ENCODE results near the gene PGAP2. TPM values are rescaled to one million over a fixed set of nuclear protein-coding genes. Genes with fewer than 3 reads are reported as not detected.
A peak's percentile ranks its signal among the peaks of the same experiment; 100 is the strongest.

Gene PGAP2
- polyA plus RNA-seq, 2 of the 4 experiments (the other 2 are of a cell fraction) = 32.4 to 35.2 TPM

GRCh38 chr11:3837793-3838192, 29.4 kb downstream of the PGAP2 start:
- Histone ChIP-seq H3K4me2 (0 out of 3 replicates have a peak overlapping the region, but pooled peaks have one; percentile 84), H3K9me3 (no peaks in the 10 kb centered on the region), H3K4me1 (peaks cover 45% of the 10 kb centered on the region), H3K4me3 (no peak overlapping the region), H3K27ac (no peak overlapping the region)
- ATAC-seq = no peak
- no peak for DNase-seq (ENCODE audit: low read depth in 1 of 2, low spot score in 1 of 2)
- WGBS (ENCODE audit: missing lambda C conversion rate) = 94% methylated on average over 1 of the region's 1 CpG
- CTCF ChIA-PET = interaction anchor here (0.8 to 27.8 kb wide), 4 partner anchors 9 to 232 kb away, joined by 3 to 919 read pairs (median 12); partner anchors contain the start of genes PGAP2 and STIM1
- FAIRE-seq = no peak
- POLR2A ChIA-PET = no interaction called here
- TF ChIP-seq JUNB (IDR thresholded peaks at IDR 0.05) (no peak), MAFK (IDR thresholded peaks at IDR 0.05; ENCODE audit: partially characterized antibody) (no peak), NFE2L2 (conservative IDR thresholded peaks at IDR 0.05; ENCODE audit: low read length) (no peak)

DNA sequence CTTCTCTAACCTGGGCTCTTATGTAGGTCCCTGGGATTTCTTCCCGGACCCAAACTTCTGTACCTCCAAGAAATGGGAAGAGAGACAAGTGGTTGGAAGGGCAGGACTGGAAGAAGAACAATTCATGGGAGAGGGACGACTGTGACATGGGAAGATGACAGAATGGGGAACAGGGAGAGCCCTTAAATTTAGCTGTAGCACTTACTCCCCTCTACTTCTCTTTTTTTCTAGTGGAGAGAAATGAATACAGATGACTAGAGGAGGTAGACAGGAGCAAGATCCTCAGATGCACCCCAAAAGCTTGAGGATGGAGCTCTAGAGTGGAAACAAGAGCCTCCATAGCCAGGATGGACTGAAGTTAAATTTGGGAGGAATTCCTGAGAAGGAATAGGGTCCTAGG, 30.1 kb downstream of the PGAP2 start:
- peak overlapping the region; percentile 84; the same call in 1 of the 3 replicates for H3K4me2 ChIP-seq
- ATAC-seq = no peak
- H3K27ac ChIP-seq = no peak overlapping the region

DNA sequence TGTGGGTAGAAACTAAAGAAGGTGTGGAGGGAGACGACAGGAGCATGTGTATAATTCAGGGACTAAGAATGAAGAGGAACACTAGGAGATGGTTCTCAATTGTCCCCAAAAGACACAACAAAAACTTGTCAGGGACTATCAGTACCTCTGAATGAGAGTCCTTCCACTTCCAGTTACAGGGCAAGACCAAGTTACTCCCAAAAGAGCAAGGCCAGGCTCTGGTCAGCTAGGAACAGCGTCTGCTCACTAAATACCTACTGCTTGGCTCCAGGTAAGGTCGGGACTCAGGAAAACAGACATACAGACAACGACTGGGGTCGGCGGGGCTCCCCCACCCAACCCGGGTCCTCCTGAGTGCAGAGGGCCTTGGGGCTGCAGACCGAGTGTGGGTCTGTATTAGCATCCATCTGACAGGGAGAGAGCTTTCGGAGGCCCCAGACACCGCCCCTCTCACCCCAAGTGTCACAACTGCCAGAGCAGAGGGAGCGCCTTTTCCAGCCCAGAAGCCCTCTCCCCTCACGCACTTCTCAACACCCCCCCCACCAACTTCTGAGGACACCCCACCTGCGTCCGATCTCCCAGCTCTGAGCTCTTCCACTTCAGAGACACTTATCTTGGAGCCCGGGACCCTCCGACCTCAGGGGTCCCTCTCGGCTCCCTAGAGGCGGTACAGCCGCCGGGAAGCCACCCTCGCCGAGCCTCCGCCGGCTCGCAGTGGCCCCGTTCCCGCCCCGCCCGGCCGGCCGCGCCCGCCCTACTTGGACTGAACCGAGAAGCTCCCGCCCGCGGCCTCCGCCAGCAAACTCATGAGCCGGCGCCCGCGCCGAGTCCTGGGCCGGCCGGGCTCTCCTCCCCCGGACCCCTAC, 31.9 kb downstream of the PGAP2 start:
- 9% methylated on average over 12 of the region's 46 CpGs for WGBS (ENCODE audit: missing lambda C conversion rate)
- ChIA-PET POLR2A (interaction anchor here (0.9 to 2.2 kb wide), 8 partner anchors 9 to 232 kb away, joined by 4 to 44 read pairs (median 7); partner anchors contain the start of genes PGAP2 and STIM1), CTCF (interaction anchor here (0.9 to 27.8 kb wide), 7 partner anchors 8 to 229 kb away, joined by 3 to 919 read pairs (median 18); partner anchors contain the start of genes PGAP2 and STIM1)
- no peaks in the 10 kb centered on the region for H3K9me3 ChIP-seq
- peak overlapping the region; percentile 95 to 98 for H3K27ac ChIP-seq
- no peak for DNase-seq (ENCODE audit: low read depth in 1 of 2, low spot score in 1 of 2)
- FAIRE-seq = no peak
- H3K4me1 ChIP-seq = peaks cover 39% of the 10 kb centered on the region
- H3K4me3 ChIP-seq = peak overlapping the region; percentile 84
- peak overlapping the region; percentile 84 for H3K4me2 ChIP-seq
- ATAC-seq = peak; percentile 48 to 49
- TF ChIP-seq GATA3 (IDR thresholded peaks at IDR 0.05; ENCODE audit: borderline replicate concordance) = no peak
- TF ChIP-seq, protein P1, sequence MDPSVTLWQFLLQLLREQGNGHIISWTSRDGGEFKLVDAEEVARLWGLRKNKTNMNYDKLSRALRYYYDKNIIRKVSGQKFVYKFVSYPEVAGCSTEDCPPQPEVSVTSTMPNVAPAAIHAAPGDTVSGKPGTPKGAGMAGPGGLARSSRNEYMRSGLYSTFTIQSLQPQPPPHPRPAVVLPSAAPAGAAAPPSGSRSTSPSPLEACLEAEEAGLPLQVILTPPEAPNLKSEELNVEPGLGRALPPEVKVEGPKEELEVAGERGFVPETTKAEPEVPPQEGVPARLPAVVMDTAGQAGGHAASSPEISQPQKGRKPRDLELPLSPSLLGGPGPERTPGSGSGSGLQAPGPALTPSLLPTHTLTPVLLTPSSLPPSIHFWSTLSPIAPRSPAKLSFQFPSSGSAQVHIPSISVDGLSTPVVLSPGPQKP (IDR thresholded peaks at IDR 0.05; ENCODE audit: low read depth, low read length) = no peak
- no peak for TF ChIP-seq FOXS1 (CRISPR knock-in tag; IDR thresholded peaks at IDR 0.05)
- no peak for TF ChIP-seq NR3C1 (IDR thresholded peaks at IDR 0.05)
- TF ChIP-seq BHLHE40 (IDR thresholded peaks at IDR 0.05; ENCODE audit: low read depth, low read length) = no peak
- no peak for TF ChIP-seq SMC3 (IDR thresholded peaks at IDR 0.05)
- TF ChIP-seq HEYL (CRISPR knock-in tag; IDR thresholded peaks at IDR 0.05) = no peak
- no peak for TF ChIP-seq RAD21 (conservative IDR thresholded peaks at IDR 0.05 in 1 of 2, IDR thresholded peaks at IDR 0.05 in 1 of 2)
- no peak for TF ChIP-seq RARB (CRISPR knock-in tag; IDR thresholded peaks at IDR 0.05)
- no peak for TF ChIP-seq FOSB (CRISPR knock-in tag; IDR thresholded peaks at IDR 0.05)
- TF ChIP-seq EP300 (IDR thresholded peaks at IDR 0.05) = no peak
- TF ChIP-seq, protein P2, sequence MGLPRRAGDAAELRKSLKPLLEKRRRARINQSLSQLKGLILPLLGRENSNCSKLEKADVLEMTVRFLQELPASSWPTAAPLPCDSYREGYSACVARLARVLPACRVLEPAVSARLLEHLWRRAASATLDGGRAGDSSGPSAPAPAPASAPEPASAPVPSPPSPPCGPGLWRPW (IDR thresholded peaks at IDR 0.05) = no peak

More for the DNA sequence above, 30.1 kb downstream of the PGAP2 start:
- TF ChIP-seq PHF8 (IDR thresholded peaks at IDR 0.05; ENCODE audit: borderline replicate concordance, low read depth) = no peak
- no peak for TF ChIP-seq HOXB13 (CRISPR knock-in tag; IDR thresholded peaks at IDR 0.05; ENCODE audit: low read depth)
- TF ChIP-seq RNF2 (IDR thresholded peaks at IDR 0.05; ENCODE audit: borderline replicate concordance, low read depth) = no peak
- TF ChIP-seq RAD21 (conservative IDR thresholded peaks at IDR 0.05 in 1 of 2, IDR thresholded peaks at IDR 0.05 in 1 of 2) = no peak
- TF ChIP-seq MAZ (IDR thresholded peaks at IDR 0.05; ENCODE audit: borderline replicate concordance, low read depth, low read length) = no peak
- no peak for TF ChIP-seq SREBF2 (IDR thresholded peaks at IDR 0.05)
- no peak for TF ChIP-seq CHD4 (IDR thresholded peaks at IDR 0.05; ENCODE audit: borderline replicate concordance)
- TF ChIP-seq USF2 (IDR thresholded peaks at IDR 0.05) = no peak
- TF ChIP-seq FOSB (CRISPR knock-in tag; IDR thresholded peaks at IDR 0.05) = no peak
- TF ChIP-seq GATA3 (IDR thresholded peaks at IDR 0.05; ENCODE audit: borderline replicate concordance) = no peak
- TF ChIP-seq BCL3 (IDR thresholded peaks at IDR 0.05) = no peak
- TF ChIP-seq ATOH8 (CRISPR knock-in tag; IDR thresholded peaks at IDR 0.05; ENCODE audit: low read depth) = no peak
- no peak for TF ChIP-seq KDM1A (IDR thresholded peaks at IDR 0.05; ENCODE audit: low read depth)
- no peak for TF ChIP-seq CHD2 (IDR thresholded peaks at IDR 0.05; ENCODE audit: low read length, partially characterized antibody)
- TF ChIP-seq, protein P2 (IDR thresholded peaks at IDR 0.05) = no peak
- TF ChIP-seq FOSL2 (IDR thresholded peaks at IDR 0.05) = no peak
- TF ChIP-seq FOSL2 (CRISPR knock-in tag; IDR thresholded peaks at IDR 0.05) = no peak
- TF ChIP-seq JUN (IDR thresholded peaks at IDR 0.05) = no peak
- no peak for TF ChIP-seq HOXB5 (CRISPR knock-in tag; IDR thresholded peaks at IDR 0.05)
- no peak overlapping the region for H3K4me3 ChIP-seq
- ChIA-PET POLR2A (no interaction called here), CTCF (interaction anchor here (0.6 to 27.8 kb wide), 5 partner anchors 11 to 267 kb away, joined by 6 to 919 read pairs (median 14); partner anchors contain the start of genes PGAP2 and STIM1)
- no peak for FAIRE-seq
- DNase-seq (ENCODE audit: low read depth in 1 of 2, low spot score in 1 of 2) = no peak
- 84% methylated on average over 2 of the region's 2 CpGs for WGBS (ENCODE audit: missing lambda C conversion rate)
- H3K4me1 ChIP-seq = peaks cover 45% of the 10 kb centered on the region
- H3K9me3 ChIP-seq = no peaks in the 10 kb centered on the region

All from A549 (cell line).